Natural killer cell (primary cell): Measurements from ENCODE around the gene CUTC. TPM values are rescaled to one million over a fixed set of nuclear protein-coding genes. Genes with fewer than 3 reads are reported as not detected.

Experiments
- ATAC-seq, 3 donors: fragments of 150-1000 bp in 2 of 3; fragments of 200-7000 bp in 1 of 3; cut with Tn5 transposase; 1 replicate in 1 of 3; 2 replicates in 2 of 3; pipeline ENCODE4 v1.10.0; 2021; ENCODE audit warnings: mild to moderate bottlenecking in 2 of 3, moderate library complexity in 2 of 3
- DNase-seq, 2 donors: peaks; one replicate each; pipeline versions ENCODE4 v3.0.0 to v3.0.0-alpha.2; 2013 to 2021; ENCODE audit warnings: mixed read lengths in 1 of 2
- H3K27ac ChIP-seq: one replicate; pipeline ENCODE4 v1.5.1; 2013; ENCODE audit warnings: mild to moderate bottlenecking, low read length
- H3K27me3 ChIP-seq: one replicate; pipeline ENCODE4 v1.6.1; 2013; ENCODE audit warnings: low read length; ENCODE audit not compliant: control insufficient read depth, insufficient read depth
- H3K36me3 ChIP-seq: one replicate; pipeline ENCODE4 v1.6.1; 2013; ENCODE audit warnings: low read length; ENCODE audit not compliant: control insufficient read depth, insufficient read depth
- H3K4me1 ChIP-seq: one replicate; pipeline ENCODE4 v1.6.1; 2013; ENCODE audit warnings: low read length; ENCODE audit not compliant: control insufficient read depth, insufficient read depth
- H3K4me3 ChIP-seq: one replicate; pipeline ENCODE4 v1.5.1; 2013; ENCODE audit warnings: low read length
- H3K9me3 ChIP-seq: one replicate; pipeline ENCODE4 v1.6.1; 2013; ENCODE audit warnings: low read length; ENCODE audit not compliant: control insufficient read depth, insufficient read depth
- H3K27ac Mint-ChIP-seq, 2 donors: one replicate each; pipeline ENCODE4 v1.8.0; 2022; ENCODE audit warnings: mild to moderate bottlenecking in 2 of 2, mixed read lengths in 2 of 2, moderate library complexity in 1 of 2
- H3K27me3 Mint-ChIP-seq, 2 donors: one replicate each; pipeline ENCODE4 v1.8.0; 2022; ENCODE audit warnings: low read depth in 2 of 2, mixed read lengths in 2 of 2
- H3K36me3 Mint-ChIP-seq: one replicate; pipeline ENCODE4 v1.8.0; 2022; ENCODE audit warnings: mixed read lengths
- H3K4me1 Mint-ChIP-seq, 2 donors: one replicate each; pipeline ENCODE4 v1.8.0; 2022; ENCODE audit warnings: mixed read lengths in 2 of 2
- H3K4me3 Mint-ChIP-seq: one replicate; pipeline ENCODE4 v1.8.0; 2022; ENCODE audit warnings: mild to moderate bottlenecking, moderate library complexity, mixed read lengths
- H3K9me3 Mint-ChIP-seq, 2 donors: one replicate each; pipeline ENCODE4 v1.8.0; 2022; ENCODE audit warnings: mixed read lengths in 2 of 2
- CTCF ChIP-seq: fragments of 200-600 bp; IDR thresholded peaks from one replicate; pipeline ENCODE4 v1.8.0; 2022; ENCODE audit warnings: antibody characterized with exemption
- WGBS: methylation state at CpG from one replicate; pipeline ENCODE4 v1.1.7; 2013; ENCODE audit warnings: missing lambda C conversion rate; ENCODE audit not compliant: insufficient coverage; 5-methylcytosine and 5-hydroxymethylcytosine counted together
- intact Hi-C: fragments of 100-400 bp; cut with micrococcal nuclease; formaldehyde crosslinking; loops from one replicate; pipeline ENCODE4 v1.14.2; 2022
- total RNA-seq, 4 donors: library from RNA; stranded (reverse); fragments of 120-200 nt in 1 of 4; gene quantifications; one replicate each; pipeline versions ENCODE4 v1.2.3 to v1.2.4, GENCODE V29; 2013 to 2022

Gene CUTC
- total RNA-seq, 3 donors from 2014 or later (not counting 1 experiment from before 2014, with no cell fraction given), result 21.4 to 28.1 (median 23.5) TPM

DNA sequence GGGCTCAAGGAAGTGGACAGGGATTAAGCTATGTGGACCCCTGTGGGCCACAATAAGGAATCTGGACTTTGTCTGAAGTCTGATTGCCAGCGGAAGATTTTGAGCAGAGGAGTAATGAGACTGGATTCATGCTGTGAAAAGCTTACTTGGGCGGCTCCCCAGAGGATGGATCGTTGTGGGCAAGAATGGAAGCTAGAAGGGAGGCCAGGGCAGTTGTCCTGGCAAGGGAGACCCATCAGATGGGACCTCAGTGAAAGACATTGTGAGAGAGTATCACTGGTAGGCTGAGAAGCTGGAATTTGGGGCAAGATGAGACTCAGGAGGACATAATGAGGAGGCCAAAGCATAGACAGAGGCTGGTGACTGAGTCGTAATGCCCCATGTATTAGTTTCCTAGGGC lies 66.0 kb downstream of the CUTC start:
- intact Hi-C loops, result no loop called here
- Mint-ChIP-seq H3K9me3 (no peaks in the 10 kb centered on the region), H3K27me3 (peaks cover 0 to 3% of the 10 kb centered on the region in 2 donors), H3K36me3 (no peaks in the 10 kb centered on the region), H3K27ac (no peak overlapping the region), H3K4me3 (no peak overlapping the region), H3K4me1 (no peaks in the 10 kb centered on the region)
- no peak for TF ChIP-seq CTCF
- no peak overlapping the region for H3K4me3 ChIP-seq
- no peaks in the 10 kb centered on the region for H3K36me3 ChIP-seq
- no peaks in the 10 kb centered on the region for H3K4me1 ChIP-seq
- ATAC-seq (no peak), DNase-seq (no peak)
- WGBS, result 94% methylated on average over 4 of the region's 4 CpGs
- H3K9me3 ChIP-seq, result no peaks in the 10 kb centered on the region
- H3K27me3 ChIP-seq, result no peaks in the 10 kb centered on the region
- no peak overlapping the region for H3K27ac ChIP-seq

DNA sequence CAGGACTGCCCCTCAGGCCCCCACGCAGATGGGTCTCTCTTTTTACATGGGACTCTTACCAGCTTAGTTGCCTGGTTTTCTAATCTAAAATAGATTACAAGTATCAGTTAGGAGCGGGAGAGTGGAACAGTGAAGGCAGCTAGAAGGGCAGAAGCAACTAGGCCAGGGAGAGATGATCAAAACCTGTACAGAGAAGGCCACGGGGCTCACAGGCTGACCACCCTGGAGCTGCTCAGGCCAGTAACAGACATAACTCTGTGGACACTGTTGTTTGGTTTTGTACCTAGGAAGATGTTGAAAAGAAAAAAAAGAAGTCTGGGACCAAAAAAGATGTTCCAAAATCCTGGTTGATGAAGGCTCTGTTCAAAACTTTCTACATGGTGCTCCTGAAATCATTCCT lies 66.9 kb downstream of the CUTC start:
- Histone ChIP-seq H3K4me3 (no peak overlapping the region), H3K9me3 (no peaks in the 10 kb centered on the region), H3K27ac (no peak overlapping the region), H3K4me1 (no peaks in the 10 kb centered on the region), H3K27me3 (no peaks in the 10 kb centered on the region), H3K36me3 (no peaks in the 10 kb centered on the region)
- Mint-ChIP-seq H3K27me3 (peaks cover 0 to 3% of the 10 kb centered on the region in 2 donors), H3K4me3 (no peak overlapping the region), H3K36me3 (no peaks in the 10 kb centered on the region), H3K9me3 (no peaks in the 10 kb centered on the region), H3K27ac (no peak overlapping the region), H3K4me1 (no peaks in the 10 kb centered on the region)
- no peak for TF ChIP-seq CTCF
- no peak for ATAC-seq
- no peak for DNase-seq
- 75% methylated on average over 3 of the region's 3 CpGs for WGBS
- intact Hi-C loops, result no loop called here

GRCh38 chr10:99799613-99800012 lies 67.6 kb downstream of the CUTC start:
- Histone ChIP-seq H3K27ac (no peak overlapping the region), H3K9me3 (no peaks in the 10 kb centered on the region), H3K4me3 (no peak overlapping the region), H3K36me3 (no peaks in the 10 kb centered on the region), H3K4me1 (no peaks in the 10 kb centered on the region), H3K27me3 (no peaks in the 10 kb centered on the region)
- H3K4me1 Mint-ChIP-seq, result no peaks in the 10 kb centered on the region
- no peak overlapping the region for H3K4me3 Mint-ChIP-seq
- no peaks in the 10 kb centered on the region for H3K36me3 Mint-ChIP-seq
- ATAC-seq (no peak), DNase-seq (no peak)
- H3K27ac Mint-ChIP-seq, result no peak overlapping the region
- WGBS, result 90% methylated on average over 4 of the region's 4 CpGs
- TF ChIP-seq CTCF, result no peak
- intact Hi-C loops, result no loop called here
- H3K27me3 Mint-ChIP-seq, result peaks cover 0 to 3% of the 10 kb centered on the region in 2 donors
- no peaks in the 10 kb centered on the region for H3K9me3 Mint-ChIP-seq

GRCh38 chr10:99804471-99804870 lies 72.4 kb downstream of the CUTC start:
- no peaks in the 10 kb centered on the region for H3K36me3 ChIP-seq
- H3K27me3 ChIP-seq, result no peaks in the 10 kb centered on the region
- Mint-ChIP-seq H3K36me3 (no peaks in the 10 kb centered on the region), H3K27me3 (no peaks in the 10 kb centered on the region), H3K4me3 (no peak overlapping the region), H3K4me1 (no peaks in the 10 kb centered on the region), H3K9me3 (no peaks in the 10 kb centered on the region), H3K27ac (no peak overlapping the region)
- TF ChIP-seq CTCF, result no peak
- H3K9me3 ChIP-seq, result no peaks in the 10 kb centered on the region
- 88% methylated on average over 3 of the region's 3 CpGs for WGBS
- no peak for ATAC-seq
- intact Hi-C loops, result no loop called here
- no peak overlapping the region for H3K4me3 ChIP-seq
- no peak overlapping the region for H3K27ac ChIP-seq
- no peak for DNase-seq
- no peaks in the 10 kb centered on the region for H3K4me1 ChIP-seq
